Activated CD8-positive, alpha-beta memory T cell treated with anti-CD3 and anti-CD28 coated beads for 1 hour (primary cell): ENCODE results near the gene SPPL2B.

ENCODE experiments used
- DNase-seq, 2 donors: peaks; one replicate each; pipeline ENCODE4 v3.0.0-alpha.2; 2020; ENCODE audit warnings: low read depth in 1 of 2; ENCODE audit errors: extremely low read depth in 1 of 2

The SPPL2B gene

DNA sequence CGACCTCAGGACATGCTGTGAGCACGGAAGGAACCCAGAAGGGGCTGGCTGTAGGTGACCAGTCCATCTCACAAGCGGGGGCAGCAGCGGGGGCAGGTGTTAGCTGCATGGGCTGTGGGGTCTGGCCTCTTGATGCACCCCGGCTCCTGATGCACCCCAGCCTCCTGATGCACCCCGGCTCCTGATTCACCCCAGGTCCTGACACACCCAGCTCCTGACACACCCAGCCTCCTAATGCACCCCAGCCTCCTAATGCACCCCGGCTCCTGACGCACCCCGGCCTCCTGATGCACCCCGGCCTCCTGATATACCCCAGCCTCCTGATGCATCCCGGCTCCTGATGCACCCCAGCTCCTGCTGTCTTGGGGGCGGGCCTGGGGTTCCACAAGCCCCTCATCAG, 7.5 kb upstream of the SPPL2B start:
- no peak for DNase-seq

DNA sequence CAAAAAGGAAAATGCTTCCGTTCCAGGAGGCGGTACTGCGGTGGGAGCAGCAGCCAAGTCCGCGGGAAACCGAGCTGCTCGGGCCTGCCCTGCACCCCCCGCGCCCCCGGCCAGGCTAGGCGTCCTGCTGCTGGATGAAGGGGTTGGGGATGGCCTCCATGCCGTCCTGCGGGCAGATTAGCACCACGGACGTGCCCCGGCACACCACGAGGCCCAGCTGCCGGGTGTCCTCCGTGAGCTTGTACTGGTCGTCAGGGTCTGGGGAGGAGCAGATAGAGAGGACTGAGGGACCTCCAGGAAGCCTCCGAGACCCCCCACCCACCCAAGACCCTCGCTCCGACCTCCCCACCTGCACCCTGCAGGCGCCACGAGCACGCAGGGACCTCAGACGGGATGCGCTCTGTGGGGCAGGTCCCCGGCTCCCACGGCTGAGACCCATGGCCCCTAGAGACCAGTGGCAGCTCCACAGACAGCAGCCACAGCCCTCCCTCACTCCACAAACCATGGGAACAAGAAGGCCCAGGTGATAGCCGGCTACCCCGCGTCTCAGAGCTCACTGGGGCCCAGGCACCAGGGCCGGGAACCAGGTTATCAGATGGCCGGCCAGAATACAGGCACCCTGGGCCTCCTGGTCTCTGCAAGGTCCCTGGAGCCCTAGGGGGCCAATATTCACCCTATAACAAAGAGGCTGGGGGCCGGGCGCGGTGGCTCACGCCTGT, 6.8 kb upstream of the SPPL2B start:
- DNase-seq, result no peak

DNA sequence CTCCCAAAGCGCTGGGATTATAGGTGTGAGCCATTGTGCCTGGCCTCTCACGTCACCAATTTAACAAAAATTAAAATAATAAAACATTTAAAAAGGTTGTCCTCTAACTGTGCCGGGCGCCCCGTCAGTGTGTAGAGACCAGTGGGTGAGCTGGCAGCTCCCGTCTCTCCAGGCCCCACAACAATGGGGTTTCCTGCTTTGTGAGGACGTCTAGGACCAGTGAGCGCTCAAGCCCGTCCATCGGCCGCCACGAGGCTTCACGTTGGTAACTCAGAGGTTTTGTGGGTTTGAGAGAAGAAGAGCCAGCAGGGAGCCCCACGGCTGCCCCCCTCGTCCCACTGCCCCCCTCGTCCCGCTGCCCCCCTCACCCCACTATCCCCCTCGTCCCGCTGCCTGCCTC, 4.8 kb upstream of the SPPL2B start:
- no peak for DNase-seq

DNA sequence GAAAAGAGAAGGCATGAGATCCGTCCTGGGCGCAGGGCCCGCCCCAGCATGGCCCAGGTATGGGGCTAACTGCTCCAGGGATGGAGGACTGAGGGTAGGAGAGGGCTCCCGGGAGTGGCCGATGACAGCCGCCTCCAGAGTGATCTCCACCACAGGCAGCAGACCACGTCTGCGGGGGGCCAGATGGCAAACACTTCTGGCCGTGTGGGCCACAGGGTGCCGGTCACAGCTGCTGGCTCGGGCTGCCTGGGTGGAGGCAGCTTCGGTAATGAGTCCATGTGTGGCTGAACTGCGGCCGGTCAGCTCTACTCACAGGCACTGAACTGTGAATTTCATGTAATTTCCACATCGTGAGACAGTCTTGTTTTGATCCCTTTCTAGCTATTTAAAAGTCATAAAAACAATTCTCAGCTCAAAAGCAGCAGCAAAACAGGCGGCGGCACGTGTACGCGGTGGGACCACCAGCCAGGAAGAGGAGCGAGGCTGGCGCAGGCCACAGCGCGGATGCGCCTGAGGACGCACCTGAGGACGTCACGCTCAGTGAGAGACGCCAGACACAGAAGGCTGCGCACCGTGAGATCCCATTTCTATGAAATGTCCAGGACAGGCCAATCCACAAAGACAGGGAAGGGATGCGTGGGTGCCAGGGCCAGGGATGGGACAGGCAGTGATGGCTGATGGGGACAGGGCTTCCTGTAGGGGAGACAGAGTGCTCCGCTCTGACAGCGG, 4.1 kb upstream of the SPPL2B start:
- no peak for DNase-seq

DNA sequence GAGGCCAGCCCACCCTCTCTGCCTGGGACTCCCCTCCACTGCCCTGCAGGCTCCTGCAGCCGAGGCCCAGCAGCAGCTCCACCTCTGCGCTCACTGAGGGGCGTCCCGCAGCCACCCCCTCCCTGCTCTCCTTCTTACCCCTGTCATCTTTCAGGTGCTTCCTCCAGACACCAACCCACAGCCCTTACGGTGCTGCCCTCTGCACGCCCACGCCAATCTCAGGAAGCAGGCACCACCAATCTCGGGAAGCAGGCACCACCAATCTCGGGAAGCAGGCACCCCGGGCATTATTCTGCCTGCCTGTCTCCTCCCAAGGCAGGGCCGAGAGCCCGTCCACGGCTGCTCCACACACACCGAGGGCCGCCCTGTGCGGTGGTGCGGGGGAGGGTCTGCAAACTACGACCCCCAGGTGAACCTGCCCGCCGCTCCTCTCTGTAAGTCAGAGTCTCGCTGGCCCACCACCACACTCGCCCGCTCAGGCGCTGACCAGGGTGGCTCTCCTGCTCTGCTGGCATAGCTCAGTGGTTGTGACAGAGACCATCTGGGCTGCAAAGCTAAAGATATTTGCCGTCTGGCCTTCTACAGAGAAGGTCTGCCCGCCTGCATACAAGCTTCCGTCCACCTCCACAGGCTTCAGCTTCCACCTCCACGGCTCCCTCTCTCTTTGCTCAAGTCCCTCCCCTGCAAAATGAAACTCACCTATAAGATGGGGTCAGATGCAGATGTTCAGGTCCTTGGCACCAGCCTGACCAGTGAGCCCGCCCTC, 3.0 kb upstream of the SPPL2B start:
- no peak for DNase-seq

DNA sequence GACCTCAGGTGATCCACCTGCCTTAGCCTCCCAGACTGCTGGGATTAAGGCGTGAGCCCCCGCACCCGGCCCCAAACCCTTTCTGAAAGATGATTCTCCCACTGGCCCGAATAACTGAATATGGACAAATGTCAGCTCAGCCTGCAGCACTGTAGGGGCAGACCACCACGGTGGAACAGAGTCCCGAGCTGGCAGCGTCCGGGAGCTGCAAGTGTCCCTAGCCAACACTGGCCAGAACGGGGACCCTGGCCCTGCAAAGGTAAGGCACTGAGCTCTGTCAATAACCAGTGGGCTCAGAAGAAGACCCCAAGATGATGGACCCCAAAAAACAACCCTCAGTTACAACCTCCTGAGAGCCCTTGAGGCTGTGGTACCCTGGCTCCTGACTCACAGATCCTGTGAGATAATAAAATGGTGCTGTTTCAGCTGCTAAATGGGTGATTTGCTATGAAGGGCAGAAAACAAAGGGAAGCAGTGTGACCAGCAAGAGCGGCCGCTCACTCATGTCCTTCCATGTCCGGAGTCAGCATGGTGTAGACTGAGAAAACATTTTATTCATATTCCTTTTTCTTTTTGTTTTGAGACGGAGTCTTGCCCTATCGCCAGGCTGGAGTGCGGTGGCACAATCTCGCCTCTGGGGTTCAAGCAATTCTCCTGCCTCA, 1.7 kb upstream of the SPPL2B start:
- DNase-seq, result no peak

DNA sequence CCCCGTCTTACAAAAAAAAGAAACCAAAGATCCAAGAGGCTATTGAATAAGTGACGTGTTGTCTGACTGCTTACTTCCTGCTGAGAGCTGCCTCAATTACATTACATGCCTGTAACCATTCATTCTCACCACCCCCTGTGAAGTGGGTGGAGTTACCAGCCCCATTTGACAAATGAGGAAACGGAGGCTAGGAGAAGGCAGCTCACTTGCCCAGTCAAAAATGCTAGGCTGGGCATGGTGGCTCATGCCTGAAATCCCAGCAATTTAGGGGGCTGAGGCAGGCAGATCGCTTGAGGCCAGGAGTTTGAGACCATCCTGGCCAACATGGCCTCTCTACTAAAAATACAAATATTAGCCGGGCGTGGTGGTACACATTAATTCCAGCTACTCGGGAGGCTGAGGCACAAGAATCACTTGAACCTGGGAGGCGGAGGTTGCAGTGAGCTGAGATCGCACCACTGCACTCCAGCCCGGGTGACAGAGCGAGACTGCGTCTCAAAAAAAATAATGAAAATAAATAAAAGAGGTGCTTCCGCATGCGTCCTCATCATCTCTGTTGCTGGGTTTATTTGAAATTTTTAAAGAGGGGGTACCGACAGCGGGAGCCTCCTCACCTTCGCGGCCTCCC, 597 bp upstream of the SPPL2B start:
- no peak for DNase-seq

DNA sequence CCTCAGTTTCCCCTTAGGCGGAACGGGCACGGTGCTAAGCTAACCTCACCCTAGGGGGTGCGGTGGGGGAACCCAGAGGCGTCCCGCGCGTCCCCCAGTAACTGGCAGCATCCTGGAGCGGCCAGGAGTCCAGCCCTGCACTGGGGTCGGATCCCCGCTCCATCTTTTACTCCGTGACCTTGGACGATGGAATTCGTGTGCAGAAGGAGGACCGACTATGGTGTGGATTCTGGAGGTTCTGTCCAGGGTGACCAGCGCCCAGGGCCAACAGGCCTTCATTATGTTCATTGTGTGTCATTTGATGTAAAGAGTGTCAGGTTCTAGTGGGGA, 630 bp downstream of the SPPL2B start:
- DNase-seq, result no peak

DNA sequence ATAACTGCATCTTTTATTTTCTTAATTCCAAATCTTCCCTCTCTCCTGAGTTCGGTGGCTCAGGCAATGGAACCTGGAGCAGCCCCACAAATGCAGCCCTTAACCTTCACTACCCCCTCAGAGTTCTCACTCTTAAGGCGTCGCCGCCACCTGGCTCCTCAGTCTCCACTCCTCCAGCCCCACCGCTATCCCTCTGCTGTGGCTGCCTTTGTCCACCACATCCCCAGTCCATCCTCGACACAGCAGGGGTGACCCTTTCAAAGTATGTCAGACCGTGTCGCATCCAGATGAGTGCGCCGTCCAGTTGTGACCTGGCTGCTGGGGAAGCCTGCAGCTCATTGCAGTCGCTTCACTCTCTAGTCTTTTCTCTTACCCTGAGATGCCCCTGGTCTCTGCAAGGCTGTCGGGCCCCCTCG, 1.0 kb downstream of the SPPL2B start:
- no peak for DNase-seq

DNA sequence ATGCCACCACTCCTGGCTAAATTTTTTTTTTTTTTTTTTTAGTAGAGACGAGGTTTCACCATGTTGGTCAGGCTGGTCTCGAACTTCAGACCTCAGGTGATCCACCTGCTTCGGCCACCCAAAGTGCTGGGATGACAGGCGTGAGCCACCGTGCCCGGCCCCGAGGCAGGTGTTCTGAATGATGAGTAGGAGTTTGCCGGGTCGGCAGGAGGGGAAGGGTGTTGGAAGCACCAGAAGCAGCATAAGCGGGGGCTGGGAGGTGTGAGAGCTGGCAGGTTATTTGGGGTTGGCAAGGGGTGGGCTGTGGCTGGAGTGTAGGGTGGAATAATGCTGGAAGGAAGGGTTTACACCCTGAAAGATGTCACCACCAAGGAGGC, 1.8 kb downstream of the SPPL2B start:
- DNase-seq, result no peak

DNA sequence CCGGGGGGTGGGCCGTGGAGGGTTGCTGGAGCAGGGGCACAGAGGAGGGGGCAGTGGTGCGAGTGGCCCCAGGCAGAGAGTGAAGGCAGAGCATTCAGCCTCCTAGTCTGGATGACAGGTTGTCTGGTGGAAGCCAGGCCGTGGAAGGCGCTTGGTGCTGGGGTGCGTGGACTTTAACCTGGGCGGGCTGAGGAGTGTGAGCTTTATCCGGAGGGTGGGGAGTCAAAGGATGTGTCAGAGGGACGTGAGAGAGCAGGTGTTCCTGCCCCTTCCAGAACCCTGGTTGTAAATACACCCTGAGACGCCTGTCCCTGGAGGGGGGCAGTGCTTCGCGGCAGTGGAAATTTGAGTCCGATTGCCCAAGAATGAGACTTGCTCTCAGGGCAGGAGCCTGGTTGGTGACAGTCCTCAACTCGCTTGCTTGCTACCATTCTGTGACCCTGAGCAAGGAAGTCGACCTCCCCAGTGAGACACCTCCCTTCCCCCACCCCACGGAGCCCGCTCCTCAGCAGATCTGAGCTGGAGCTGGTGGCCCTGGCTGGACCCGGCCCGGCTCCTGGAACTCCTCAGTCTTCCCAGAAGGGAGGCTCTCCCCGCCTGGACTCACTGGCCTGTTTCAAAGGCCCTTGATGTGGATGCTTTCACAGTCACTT, 2.3 kb downstream of the SPPL2B start:
- no peak for DNase-seq

DNA sequence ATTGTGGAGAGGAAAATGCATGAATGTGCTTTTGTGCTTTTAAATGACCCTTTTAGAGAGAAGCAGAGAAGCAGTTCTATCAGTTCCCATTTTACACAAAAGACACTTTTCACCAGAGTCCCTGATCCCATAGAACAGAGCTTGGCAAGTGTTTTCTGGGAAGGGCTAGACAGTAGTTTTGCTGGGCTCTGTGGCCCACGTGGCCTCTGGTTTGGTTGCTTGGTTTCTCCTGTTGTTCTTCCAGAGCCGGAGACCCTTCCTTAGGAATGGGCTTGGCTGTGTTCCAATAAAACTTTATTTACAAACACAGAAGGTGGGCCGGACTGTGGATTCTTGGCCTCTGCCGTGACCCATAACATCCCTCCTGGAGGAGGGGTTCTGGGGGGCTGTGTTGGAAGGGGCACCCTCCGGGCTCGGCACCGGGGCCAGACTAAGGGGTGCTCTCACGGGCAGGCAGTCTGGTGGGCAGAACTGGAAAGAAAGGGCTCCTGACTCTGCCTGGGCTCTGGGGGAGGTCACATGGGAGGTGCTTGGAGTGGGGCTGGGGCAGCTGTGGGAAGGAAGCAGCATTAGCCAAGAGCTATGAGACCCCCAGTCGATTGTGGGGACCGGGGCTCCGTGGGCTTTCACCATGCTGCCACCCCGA, 3.2 kb downstream of the SPPL2B start:
- DNase-seq, result no peak

DNA sequence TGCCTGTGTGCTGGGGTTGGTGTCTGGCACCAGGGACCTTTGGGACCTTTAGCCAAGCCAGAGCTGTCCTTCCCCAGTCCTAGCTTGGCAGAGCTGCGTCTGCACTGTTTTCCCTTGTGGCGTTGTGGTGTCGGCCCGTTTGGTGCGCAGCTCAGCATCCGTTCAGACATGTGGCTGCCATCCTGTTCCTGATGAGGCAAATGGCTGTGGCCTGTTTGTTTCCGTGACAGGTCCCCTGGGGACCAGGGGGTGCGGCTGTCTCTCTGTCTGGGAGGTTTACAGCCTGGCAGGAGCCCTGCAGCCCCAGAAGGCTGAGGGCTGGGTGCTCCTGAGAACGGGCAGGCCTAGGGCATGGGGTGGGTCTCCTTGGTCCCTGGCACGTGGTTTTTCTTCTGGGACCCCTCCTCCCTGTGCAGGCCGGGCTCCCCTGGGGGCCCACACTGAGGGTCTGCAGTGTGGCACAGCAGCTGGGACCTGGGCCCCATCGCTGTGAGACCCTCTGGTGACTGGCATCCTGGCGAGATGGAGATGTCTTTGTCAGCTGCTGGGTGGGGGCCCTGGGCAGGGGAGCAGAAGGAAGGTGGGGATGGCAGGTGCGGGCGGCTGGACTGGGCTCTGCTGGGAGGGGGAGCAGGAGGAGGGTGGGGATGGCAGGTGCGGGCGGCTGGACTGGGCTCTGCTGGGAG, 4.0 kb downstream of the SPPL2B start:
- peak in 1 of 2 donors; percentile 35 for DNase-seq

DNA sequence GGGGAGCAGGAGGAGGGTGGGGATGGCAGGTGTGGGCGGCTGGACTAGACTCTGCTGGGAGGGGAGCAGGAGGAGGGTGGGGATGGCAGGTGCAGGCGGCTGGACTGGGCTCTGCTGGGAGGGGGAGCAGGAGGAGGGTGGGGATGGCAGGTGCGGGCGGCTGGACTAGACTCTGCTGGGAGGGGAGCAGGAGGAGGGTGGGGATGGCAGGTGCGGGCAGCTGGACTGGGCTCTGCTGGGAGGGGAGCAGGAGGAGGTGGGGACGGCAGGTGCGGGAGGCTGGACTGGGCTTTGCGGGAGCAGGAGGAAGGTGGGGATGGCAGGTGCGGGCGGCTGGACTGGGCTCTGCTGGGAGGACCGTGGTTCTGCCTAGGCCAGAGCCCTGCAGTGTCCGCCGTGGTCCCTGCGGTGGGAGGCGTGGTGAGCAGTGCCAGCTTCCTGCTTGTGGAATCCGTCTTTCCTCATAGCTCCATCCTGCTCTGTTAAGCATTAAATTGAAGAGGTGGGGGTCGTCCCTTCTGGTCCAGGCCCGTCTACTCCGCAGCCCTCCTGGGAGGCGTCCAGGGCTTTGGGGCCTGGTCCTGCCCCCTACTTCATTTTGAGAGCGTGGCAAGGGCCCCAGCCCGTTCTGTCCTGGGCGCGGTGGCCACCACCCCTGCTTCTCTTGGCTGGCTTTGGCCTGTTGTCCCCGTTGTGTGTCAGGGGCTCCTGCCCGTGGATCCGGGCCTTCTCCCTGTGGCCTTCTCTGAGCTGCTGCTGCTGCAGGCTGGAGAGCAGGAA, 4.7 kb downstream of the SPPL2B start:
- DNase-seq, result no peak

DNA sequence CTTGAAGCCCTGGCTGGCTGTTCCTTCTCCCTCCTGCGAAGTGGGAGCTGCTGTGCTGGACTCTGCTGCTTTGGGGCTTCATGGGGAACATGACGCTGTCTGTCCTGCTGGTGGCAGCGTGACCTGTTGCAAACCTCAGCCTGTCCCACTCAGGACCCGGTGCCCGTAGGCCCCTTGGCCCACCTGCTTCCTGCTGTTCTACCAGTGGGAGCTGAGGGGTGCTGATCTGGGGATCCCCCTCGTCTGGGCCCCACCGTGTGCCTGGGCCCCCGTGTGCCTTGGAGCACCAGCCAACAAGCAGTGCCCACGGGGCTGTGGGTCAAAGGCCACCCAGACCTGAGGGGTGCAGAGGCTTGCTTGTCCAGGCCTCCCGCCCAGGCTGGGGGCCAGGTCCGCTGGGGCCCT, 5.3 kb downstream of the SPPL2B start:
- DNase-seq, result no peak

DNA sequence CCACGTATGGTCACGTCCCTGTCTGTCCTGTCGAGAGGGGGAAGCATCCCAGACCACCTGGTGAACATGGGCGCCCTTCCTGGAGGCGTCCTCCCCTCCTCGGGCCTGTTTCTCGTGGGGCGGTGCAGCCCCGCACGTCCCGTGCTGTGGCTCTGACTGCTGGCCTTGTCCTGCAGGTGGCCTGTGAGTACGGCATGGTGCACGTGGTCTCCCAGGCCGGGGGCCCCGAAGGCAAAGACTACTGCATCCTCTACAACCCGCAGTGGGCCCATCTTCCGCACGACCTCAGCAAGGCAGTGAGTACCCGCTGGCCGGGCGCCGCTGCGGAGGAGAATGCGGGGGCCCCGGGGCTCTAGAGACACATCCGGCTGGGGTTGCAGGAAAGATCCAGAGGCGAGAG, 5.9 kb downstream of the SPPL2B start:
- no peak for DNase-seq

DNA sequence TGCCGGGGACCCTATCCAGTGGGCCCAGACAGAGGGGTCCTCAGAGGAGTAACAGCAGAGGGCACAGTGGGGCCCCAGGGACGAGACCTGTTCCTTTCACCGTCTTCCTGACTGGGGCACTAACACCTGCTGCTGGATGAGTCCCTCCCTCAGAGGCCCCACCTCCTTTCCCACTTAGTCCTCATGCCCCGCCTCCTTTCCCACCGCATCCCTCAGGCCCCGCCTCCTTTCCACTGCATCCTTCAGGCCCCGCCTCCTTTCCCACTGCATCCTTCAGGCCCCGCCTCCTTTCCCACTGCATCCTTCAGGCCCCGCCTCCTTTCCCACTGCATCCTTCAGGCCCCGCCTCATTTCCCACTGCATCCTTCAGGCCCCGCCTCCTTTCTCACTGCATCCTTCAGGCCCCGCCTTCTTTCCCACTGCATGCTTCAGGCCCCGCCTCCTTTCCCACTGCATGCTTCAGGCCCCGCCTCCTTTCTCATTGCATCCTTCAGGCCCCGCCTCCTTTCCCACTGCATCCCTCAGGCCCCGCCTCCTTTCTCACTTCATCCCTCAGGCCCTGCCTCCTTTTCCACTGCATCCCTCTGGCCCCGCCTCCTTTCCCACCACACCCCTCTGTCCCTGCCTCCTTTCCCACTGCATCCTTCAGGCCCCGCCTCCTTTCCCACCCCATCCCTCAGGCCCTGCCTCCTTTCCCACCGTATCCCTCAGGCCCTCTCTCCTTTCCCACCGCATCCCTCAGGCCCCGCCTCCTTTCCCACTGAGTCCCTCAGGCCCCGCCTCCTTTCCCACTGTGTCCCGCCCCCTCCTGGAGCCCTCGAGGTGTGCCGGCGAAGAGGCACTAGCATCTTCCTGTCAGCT, 6.7 kb downstream of the SPPL2B start:
- no peak for DNase-seq

DNA sequence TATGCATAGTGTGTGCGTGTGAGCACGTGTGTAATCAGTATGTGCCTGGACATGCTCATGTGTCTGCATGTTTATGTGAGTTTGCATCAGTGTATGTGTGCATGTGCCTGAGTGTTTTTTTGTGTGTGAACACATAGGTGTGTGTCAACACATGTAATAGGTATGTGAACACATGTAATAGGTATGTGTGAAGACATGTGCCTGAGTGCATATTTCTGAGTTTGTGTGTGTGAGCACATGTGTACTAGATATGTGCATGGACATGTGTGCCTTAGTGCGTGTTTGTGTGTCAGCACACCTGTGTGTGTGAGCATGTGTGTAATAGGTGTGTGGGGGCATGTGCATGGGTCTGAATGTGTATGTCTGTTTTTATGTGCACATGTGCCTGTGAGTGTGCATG, 7.4 kb downstream of the SPPL2B start:
- no peak for DNase-seq
